ENCODE data around the gene CAMK1D. TPM values are rescaled to one million over a fixed set of nuclear protein-coding genes. Genes with fewer than 3 reads are reported as not detected.

The CAMK1D gene
- total and polyA plus RNA-seq, 2 experiments from 2014 or later = 4.6 to 7.2 TPM

DNA sequence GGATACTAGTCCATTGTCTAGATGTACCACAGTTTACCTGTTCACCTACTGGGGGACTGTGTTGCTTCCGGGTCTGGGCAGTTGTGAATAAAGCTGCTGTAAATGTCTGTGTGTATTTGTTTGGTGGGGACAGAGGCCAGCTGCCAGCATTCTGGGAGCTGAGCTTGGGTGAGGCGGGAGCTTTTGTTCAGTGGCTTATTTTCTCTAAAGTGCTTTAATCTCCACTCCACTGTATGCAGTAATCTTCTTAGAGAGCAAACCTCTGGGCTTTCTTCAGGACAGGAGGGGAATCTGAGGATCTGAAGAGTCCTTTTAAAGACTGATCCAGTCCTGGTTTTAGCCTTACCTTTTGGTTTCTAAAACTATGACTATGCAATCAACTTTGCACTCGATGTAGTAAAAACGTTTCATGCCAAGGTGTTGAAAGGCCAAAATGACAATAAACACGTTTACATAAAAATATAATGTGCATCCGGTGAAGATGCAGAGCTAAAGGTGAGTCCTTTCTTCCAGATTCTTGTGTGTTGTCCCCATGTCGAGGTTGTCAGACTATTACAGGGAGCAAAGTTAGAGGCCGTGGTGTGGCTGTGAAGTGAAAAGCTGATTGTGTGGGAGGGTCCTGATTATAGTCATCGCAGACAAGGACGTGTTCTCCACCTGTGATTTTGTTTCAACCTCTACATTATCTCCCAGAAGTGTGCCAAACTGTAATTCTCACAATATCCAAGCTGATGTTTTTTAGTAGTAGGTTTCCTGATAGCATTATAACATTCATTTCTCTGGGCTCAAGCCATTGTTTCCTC is 279.8 kb downstream of the CAMK1D start (continued):
- TF ChIP-seq, protein P1, sequence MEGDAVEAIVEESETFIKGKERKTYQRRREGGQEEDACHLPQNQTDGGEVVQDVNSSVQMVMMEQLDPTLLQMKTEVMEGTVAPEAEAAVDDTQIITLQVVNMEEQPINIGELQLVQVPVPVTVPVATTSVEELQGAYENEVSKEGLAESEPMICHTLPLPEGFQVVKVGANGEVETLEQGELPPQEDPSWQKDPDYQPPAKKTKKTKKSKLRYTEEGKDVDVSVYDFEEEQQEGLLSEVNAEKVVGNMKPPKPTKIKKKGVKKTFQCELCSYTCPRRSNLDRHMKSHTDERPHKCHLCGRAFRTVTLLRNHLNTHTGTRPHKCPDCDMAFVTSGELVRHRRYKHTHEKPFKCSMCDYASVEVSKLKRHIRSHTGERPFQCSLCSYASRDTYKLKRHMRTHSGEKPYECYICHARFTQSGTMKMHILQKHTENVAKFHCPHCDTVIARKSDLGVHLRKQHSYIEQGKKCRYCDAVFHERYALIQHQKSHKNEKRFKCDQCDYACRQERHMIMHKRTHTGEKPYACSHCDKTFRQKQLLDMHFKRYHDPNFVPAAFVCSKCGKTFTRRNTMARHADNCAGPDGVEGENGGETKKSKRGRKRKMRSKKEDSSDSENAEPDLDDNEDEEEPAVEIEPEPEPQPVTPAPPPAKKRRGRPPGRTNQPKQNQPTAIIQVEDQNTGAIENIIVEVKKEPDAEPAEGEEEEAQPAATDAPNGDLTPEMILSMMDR (conservative IDR thresholded peaks at IDR 0.05; ENCODE audit: low read depth in 2 of 2) = no peak
- TF ChIP-seq, protein P2, sequence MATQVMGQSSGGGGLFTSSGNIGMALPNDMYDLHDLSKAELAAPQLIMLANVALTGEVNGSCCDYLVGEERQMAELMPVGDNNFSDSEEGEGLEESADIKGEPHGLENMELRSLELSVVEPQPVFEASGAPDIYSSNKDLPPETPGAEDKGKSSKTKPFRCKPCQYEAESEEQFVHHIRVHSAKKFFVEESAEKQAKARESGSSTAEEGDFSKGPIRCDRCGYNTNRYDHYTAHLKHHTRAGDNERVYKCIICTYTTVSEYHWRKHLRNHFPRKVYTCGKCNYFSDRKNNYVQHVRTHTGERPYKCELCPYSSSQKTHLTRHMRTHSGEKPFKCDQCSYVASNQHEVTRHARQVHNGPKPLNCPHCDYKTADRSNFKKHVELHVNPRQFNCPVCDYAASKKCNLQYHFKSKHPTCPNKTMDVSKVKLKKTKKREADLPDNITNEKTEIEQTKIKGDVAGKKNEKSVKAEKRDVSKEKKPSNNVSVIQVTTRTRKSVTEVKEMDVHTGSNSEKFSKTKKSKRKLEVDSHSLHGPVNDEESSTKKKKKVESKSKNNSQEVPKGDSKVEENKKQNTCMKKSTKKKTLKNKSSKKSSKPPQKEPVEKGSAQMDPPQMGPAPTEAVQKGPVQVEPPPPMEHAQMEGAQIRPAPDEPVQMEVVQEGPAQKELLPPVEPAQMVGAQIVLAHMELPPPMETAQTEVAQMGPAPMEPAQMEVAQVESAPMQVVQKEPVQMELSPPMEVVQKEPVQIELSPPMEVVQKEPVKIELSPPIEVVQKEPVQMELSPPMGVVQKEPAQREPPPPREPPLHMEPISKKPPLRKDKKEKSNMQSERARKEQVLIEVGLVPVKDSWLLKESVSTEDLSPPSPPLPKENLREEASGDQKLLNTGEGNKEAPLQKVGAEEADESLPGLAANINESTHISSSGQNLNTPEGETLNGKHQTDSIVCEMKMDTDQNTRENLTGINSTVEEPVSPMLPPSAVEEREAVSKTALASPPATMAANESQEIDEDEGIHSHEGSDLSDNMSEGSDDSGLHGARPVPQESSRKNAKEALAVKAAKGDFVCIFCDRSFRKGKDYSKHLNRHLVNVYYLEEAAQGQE (IDR thresholded peaks at IDR 0.05; ENCODE audit: unreplicated experiment) = no peak
- TF ChIP-seq POLR2AphosphoS5 (IDR thresholded peaks at IDR 0.05; ENCODE audit: low read depth) = no peak
- TF ChIP-seq, protein P3, sequence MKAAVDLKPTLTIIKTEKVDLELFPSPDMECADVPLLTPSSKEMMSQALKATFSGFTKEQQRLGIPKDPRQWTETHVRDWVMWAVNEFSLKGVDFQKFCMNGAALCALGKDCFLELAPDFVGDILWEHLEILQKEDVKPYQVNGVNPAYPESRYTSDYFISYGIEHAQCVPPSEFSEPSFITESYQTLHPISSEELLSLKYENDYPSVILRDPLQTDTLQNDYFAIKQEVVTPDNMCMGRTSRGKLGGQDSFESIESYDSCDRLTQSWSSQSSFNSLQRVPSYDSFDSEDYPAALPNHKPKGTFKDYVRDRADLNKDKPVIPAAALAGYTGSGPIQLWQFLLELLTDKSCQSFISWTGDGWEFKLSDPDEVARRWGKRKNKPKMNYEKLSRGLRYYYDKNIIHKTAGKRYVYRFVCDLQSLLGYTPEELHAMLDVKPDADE (IDR thresholded peaks at IDR 0.05) = no peak
- TF ChIP-seq NANOG (IDR thresholded peaks at IDR 0.05; ENCODE audit: borderline replicate concordance) = no peak
- no peak for TF ChIP-seq JUNB (IDR thresholded peaks at IDR 0.05; ENCODE audit: unreplicated experiment)
- no peak for TF ChIP-seq CREB1 (CRISPR knock-in tag; IDR thresholded peaks at IDR 0.05; ENCODE audit: low read depth)
- no peak for TF ChIP-seq ZNF331 (CRISPR knock-in tag; IDR thresholded peaks at IDR 0.05; ENCODE audit: low read depth)

DNA sequence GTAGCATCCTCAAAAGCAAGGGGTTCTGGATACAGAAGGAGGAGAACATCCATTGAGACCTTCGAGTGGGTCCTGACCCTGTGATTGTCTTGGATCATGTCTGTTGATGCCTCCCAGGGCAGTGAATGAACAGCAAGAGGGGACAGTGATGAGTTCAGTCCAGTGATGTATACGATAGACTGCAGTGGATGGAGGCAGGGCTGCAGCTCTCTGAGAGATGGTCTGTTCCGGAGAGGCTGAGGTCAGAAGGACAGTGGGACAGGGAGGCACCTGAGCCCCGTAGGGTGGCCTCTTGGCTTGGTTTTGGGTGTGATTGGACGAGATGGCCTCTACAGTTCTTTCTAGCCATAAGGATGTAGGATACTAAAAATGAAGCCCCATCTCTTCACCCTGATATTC is 280.4 kb downstream of the CAMK1D start:
- Mint-ChIP-seq H3K27me3 (ENCODE audit: insufficient read depth, low read depth, poor library complexity) (no peaks in the 10 kb centered on the region), H3K27ac (no peak overlapping the region), H3K9me3 (peaks cover 13% of the 10 kb centered on the region; the same call in 2 of the 3 replicates), H3K4me1 (peaks cover 11% of the 10 kb centered on the region; the same call in 2 of the 3 replicates), H3K4me3 (no peak overlapping the region), H3K36me3 (ENCODE audit: low read depth) (peaks cover 15% of the 10 kb centered on the region)
- DNase-seq (ENCODE audit: low spot score) = no peak
- H3K4me3 ChIP-seq = no peak overlapping the region
- H3K4me2 ChIP-seq = no peak overlapping the region
- no peaks in the 10 kb centered on the region; the same call in 1 of the 2 replicates for H4K20me1 ChIP-seq (replicated peaks; ENCODE audit: insufficient read depth)
- no peaks in the 10 kb centered on the region for H3K36me3 ChIP-seq (ENCODE audit: insufficient read depth)
- H3K27me3 ChIP-seq (ENCODE audit: insufficient read depth) = no peaks in the 10 kb centered on the region
- no peaks in the 10 kb centered on the region; the same call in 1 of the 2 replicates for H3K9me2 ChIP-seq (ENCODE audit: insufficient read depth)
- no peak overlapping the region for H3K27ac ChIP-seq (ENCODE audit: low read depth)
- no peaks in the 10 kb centered on the region for H3F3A ChIP-seq (replicated peaks; ENCODE audit: low read depth)
- H3K4me1 ChIP-seq (ENCODE audit: insufficient read depth) = peaks cover 14% of the 10 kb centered on the region
- no peaks in the 10 kb centered on the region for H3K79me2 ChIP-seq (replicated peaks; ENCODE audit: insufficient read depth)
- ATAC-seq = no peak
- no peak overlapping the region for H2AFZ ChIP-seq
- TF ChIP-seq POLR2AphosphoS5 (IDR thresholded peaks at IDR 0.05; ENCODE audit: low read depth) (no peak), STAT1 (IDR thresholded peaks at IDR 0.05; ENCODE audit: unreplicated experiment) (no peak), EZH2phosphoT487 (IDR thresholded peaks at IDR 0.05; ENCODE audit: unreplicated experiment) (no peak), CREB1 (CRISPR knock-in tag; IDR thresholded peaks at IDR 0.05; ENCODE audit: low read depth) (no peak), NANOG (IDR thresholded peaks at IDR 0.05; ENCODE audit: borderline replicate concordance) (no peak), EZH2 (IDR thresholded peaks at IDR 0.05; ENCODE audit: low read depth, unreplicated experiment) (no peak), ZNF114 (CRISPR knock-in tag; IDR thresholded peaks at IDR 0.05) (no peak)
- TF ChIP-seq, protein P3 (IDR thresholded peaks at IDR 0.05) = no peak
- TF ChIP-seq, protein P2 (IDR thresholded peaks at IDR 0.05; ENCODE audit: unreplicated experiment) = no peak
- TF ChIP-seq, protein P1 (conservative IDR thresholded peaks at IDR 0.05; ENCODE audit: low read depth in 2 of 2) = no peak
